Measurements from ENCODE around the gene CACNB4.
"Not testable (repeated sequence)": the region's sequence is repeated elsewhere in the genome, so short reads cannot be mapped to it uniquely, and the experiment has no call there.

Gene CACNB4

GRCh38 chr2:152019732-152020131 lies 79.1 kb downstream of the CACNB4 start:
- no peak for DNase-seq (ENCODE audit: low read depth)

- DNase-seq (ENCODE audit: low read depth), result no peak
These were observed 82.4 kb downstream of the CACNB4 start for GRCh38 chr2:152016181-152017120.

- no peak for DNase-seq (ENCODE audit: low read depth)
These were observed 83.3 kb downstream of the CACNB4 start for GRCh38 chr2:152015552-152015951.

- DNase-seq (ENCODE audit: low read depth), result no peak
These were observed 86.1 kb downstream of the CACNB4 start for GRCh38 chr2:152012697-152013096.

- no peak for DNase-seq (ENCODE audit: low read depth)
These were observed 87.1 kb downstream of the CACNB4 start for GRCh38 chr2:152011724-152012123.

- DNase-seq (ENCODE audit: low read depth), result no peak
These were observed 93.2 kb downstream of the CACNB4 start for GRCh38 chr2:152005607-152006006.

GRCh38 chr2:152003283-152003682 lies 95.6 kb downstream of the CACNB4 start:
- DNase-seq (ENCODE audit: low read depth), result not testable (repeated sequence)

GRCh38 chr2:151999053-151999452 lies 99.8 kb downstream of the CACNB4 start:
- DNase-seq (ENCODE audit: low read depth), result no peak

GRCh38 chr2:151996243-151997003 lies 102.4 kb downstream of the CACNB4 start:
- no peak for DNase-seq (ENCODE audit: low read depth)

- DNase-seq (ENCODE audit: low read depth), result no peak
These were observed 103.7 kb downstream of the CACNB4 start for GRCh38 chr2:151995161-151995557.

- not testable (repeated sequence) for DNase-seq (ENCODE audit: low read depth)
These were observed 104.7 kb downstream of the CACNB4 start for GRCh38 chr2:151994178-151994577.

GRCh38 chr2:151991010-151991409 lies 107.8 kb downstream of the CACNB4 start:
- no peak for DNase-seq (ENCODE audit: low read depth)

GRCh38 chr2:151989378-151989777 lies 109.5 kb downstream of the CACNB4 start:
- DNase-seq (ENCODE audit: low read depth), result no peak

- DNase-seq (ENCODE audit: low read depth), result no peak
These were observed 111.4 kb downstream of the CACNB4 start for GRCh38 chr2:151987484-151987883.

GRCh38 chr2:151984424-151985083 lies 114.3 kb downstream of the CACNB4 start:
- DNase-seq (ENCODE audit: low read depth), result no peak

- DNase-seq (ENCODE audit: low read depth), result no peak
These were observed 115.6 kb downstream of the CACNB4 start for GRCh38 chr2:151983221-151983620.

GRCh38 chr2:151981886-151982285 lies 117.0 kb downstream of the CACNB4 start:
- no peak for DNase-seq (ENCODE audit: low read depth)

GRCh38 chr2:151979694-151980093 lies 119.2 kb downstream of the CACNB4 start:
- no peak for DNase-seq (ENCODE audit: low read depth)

GRCh38 chr2:151978709-151979108 lies 120.1 kb downstream of the CACNB4 start:
- no peak for DNase-seq (ENCODE audit: low read depth)

GRCh38 chr2:151977631-151978030 lies 121.2 kb downstream of the CACNB4 start:
- DNase-seq (ENCODE audit: low read depth), result no peak

GRCh38 chr2:151976945-151977353 lies 121.9 kb downstream of the CACNB4 start:
- DNase-seq (ENCODE audit: low read depth), result no peak

Measured in activated T-helper 9 cell treated with anti-CD3 and anti-CD28 coated beads, Interleukin-2, amount 50 U/mL, for 16 hours (primary cell).